Endothelial cell of umbilical vein (primary cell): ENCODE data around the gene LRFN5. TPM values are rescaled to one million over a fixed set of nuclear protein-coding genes. Genes with fewer than 3 reads are reported as not detected.

Experiments
- BruUV-seq: library from RNA; stranded (reverse); fragments of 400-500 nt; replicated peaks from 2 replicates; lab custom pipeline; 2021; lab: Mats Ljungman, UMichigan
- CTCF ChIA-PET: fragments of 300-600, 350-600 bp; sonication (Branson Sonifier 250); formaldehyde crosslinking; loops from one replicate; lab custom pipeline; 2021; ENCODE audit warnings: antibody characterized with exemption, inconsistent platforms; lab: Charles Lee
- POLR2A ChIA-PET: fragments of 300-600, 350-600 bp; sonication (Branson Sonifier 250); formaldehyde crosslinking; loops from one replicate; lab custom pipeline; 2021; ENCODE audit warnings: antibody characterized with exemption, inconsistent platforms; lab: Charles Lee
- DNase-seq: peaks from one replicate; pipeline ENCODE4 v3.0.0-alpha.2; 2011; ENCODE audit warnings: low read depth, low spot score
- FAIRE-seq: peaks from 2 replicates; lab custom pipeline; 2011; peaks lifted over from hg19 to GRCh38; lab: Jason Lieb, UNC
- H2AFZ ChIP-seq: 2 replicates; pipeline ENCODE4 v1.6.0; 2012; ENCODE audit warnings: low read depth, low read length, control low read depth, inconsistent platforms
- H3K27ac ChIP-seq: 2 replicates; pipeline ENCODE4 v1.5.1; 2011; ENCODE audit warnings: low read depth, mild to moderate bottlenecking, control low read depth, low read length, moderate library complexity; ENCODE audit not compliant: insufficient read depth
- H3K27me3 ChIP-seq, 2 experiments: 2 replicates each; pipeline versions ENCODE4 v1.6.0 to v1.6.1; 2011; ENCODE audit warnings: low read length in 2 of 2, mixed read lengths in 1 of 2; ENCODE audit not compliant: control insufficient read depth in 2 of 2, insufficient read depth in 2 of 2
- H3K36me3 ChIP-seq, 2 experiments: 2 replicates in 1 of 2; 3 replicates in 1 of 2; pipeline ENCODE4 v1.5.1; 2011; ENCODE audit warnings: low read length in 2 of 2, mild to moderate bottlenecking in 1 of 2, moderate library complexity in 1 of 2; ENCODE audit not compliant: control insufficient read depth in 2 of 2, insufficient read depth in 2 of 2; ENCODE audit errors: extremely low read depth in 1 of 2
- H3K4me1 ChIP-seq: 3 replicates; pipeline ENCODE4 v1.5.1; 2011; ENCODE audit warnings: mild to moderate bottlenecking, low read length; ENCODE audit not compliant: control insufficient read depth, insufficient read depth; ENCODE audit errors: extremely low read depth
- H3K4me2 ChIP-seq: 2 replicates; pipeline ENCODE4 v1.6.1; 2011; ENCODE audit warnings: low read length, control low read depth, mixed read lengths; ENCODE audit not compliant: insufficient read depth
- H3K4me3 ChIP-seq, 3 experiments: fragments of 200-600 bp in 1 of 3; sonication (generic), shearing (Covaris generic) in 1 of 3; replicated peaks in 1 of 3; 2 replicates each; pipeline ENCODE4 v1.5.1; 2011 to 2016; ENCODE audit warnings: control low read depth in 3 of 3, low read length in 3 of 3, mild to moderate bottlenecking in 2 of 3, inconsistent platforms in 1 of 3, low read depth in 1 of 3, moderate library complexity in 1 of 3; ENCODE audit not compliant: insufficient read depth in 1 of 3
- H3K79me2 ChIP-seq: 2 replicates; pipeline ENCODE4 v1.6.0; 2012; ENCODE audit warnings: low read length, inconsistent platforms; ENCODE audit not compliant: control insufficient read depth, insufficient read depth
- H3K9ac ChIP-seq: replicated peaks from 2 replicates; pipeline ENCODE3; 2011; ENCODE audit warnings: low read length, control low read depth; ENCODE audit not compliant: insufficient read depth; ENCODE audit errors: extremely low read depth
- H3K9me1 ChIP-seq: replicated peaks from 3 replicates; pipeline ENCODE4 v1.6.0; 2011; ENCODE audit warnings: mild to moderate bottlenecking, low read length; ENCODE audit not compliant: control insufficient read depth, insufficient read depth; ENCODE audit errors: extremely low read depth
- H3K9me3 ChIP-seq: replicated peaks from 2 replicates; pipeline ENCODE4 v1.5.1; 2012; ENCODE audit warnings: low read length, inconsistent platforms; ENCODE audit not compliant: control insufficient read depth, insufficient read depth
- H4K20me1 ChIP-seq: replicated peaks from 2 replicates; pipeline ENCODE3; 2011; ENCODE audit warnings: mild to moderate bottlenecking, low read length; ENCODE audit not compliant: control insufficient read depth, insufficient read depth; ENCODE audit errors: extremely low read depth
- EZH2 ChIP-seq: IDR thresholded peaks from 2 replicates; pipeline ENCODE4 v1.6.1; 2012; ENCODE audit warnings: borderline replicate concordance, low read depth, mild to moderate bottlenecking, moderate library complexity, low read length, inconsistent platforms; ENCODE audit not compliant: severe bottlenecking
- FOS ChIP-seq: IDR thresholded peaks from 2 replicates; pipeline ENCODE4 v1.6.1; 2011; ENCODE audit warnings: mild to moderate bottlenecking, low read length, moderate library complexity, borderline replicate concordance; ENCODE audit not compliant: insufficient read depth
- GATA2 ChIP-seq: IDR thresholded peaks from 2 replicates; pipeline ENCODE4 v1.7.0; 2011; ENCODE audit warnings: low read depth, mild to moderate bottlenecking, moderate library complexity, mixed read lengths, low read length; ENCODE audit not compliant: insufficient read length, insufficient read depth
- JUN ChIP-seq: IDR thresholded peaks from 2 replicates; pipeline ENCODE4 v1.6.1; 2011; ENCODE audit warnings: borderline replicate concordance, low read depth; ENCODE audit not compliant: insufficient read length, insufficient read depth
- MYC ChIP-seq: IDR thresholded peaks from one replicate; pipeline ENCODE4 v1.6.1; 2011; ENCODE audit warnings: mild to moderate bottlenecking, low read depth, low read length
- POLR2A ChIP-seq: IDR thresholded peaks from 2 replicates; pipeline ENCODE4 v1.6.1; 2012; ENCODE audit warnings: low read depth, mild to moderate bottlenecking, control low read depth, low read length
- POLR2AphosphoS5 ChIP-seq: IDR thresholded peaks from 2 replicates; pipeline ENCODE4 v1.6.1; 2012; ENCODE audit warnings: low read depth, mild to moderate bottlenecking, control low read depth, low read length, moderate library complexity; ENCODE audit not compliant: insufficient read depth
- dilution Hi-C: fragments of 300-500 bp; cut with MboI; formaldehyde crosslinking; loops from one replicate; pipeline ENCODE4 v1.15.0; 2019; ENCODE audit warnings: low sequenced_read_pairs; ENCODE audit not compliant: extremely low pct_ligation_motif_present
- intact Hi-C: fragments of 100-400 bp; cut with micrococcal nuclease; formaldehyde crosslinking; loops from one replicate; pipeline ENCODE4 v1.10.0; 2022
- polyA plus RNA-seq, 4 experiments: library from polyadenylated mRNA; depleted of rRNA in 3 of 4; stranded (reverse) in 3 of 4; unstranded in 1 of 4; fragments of >200 nt; gene quantifications; 2 replicates each; pipeline versions ENCODE4 v1.2.1 to v1.2.3, GENCODE V29; 2011 to 2012; ENCODE audit warnings: missing spikeins in 1 of 4
- total RNA-seq: library from RNA; stranded (reverse); gene quantifications from 2 replicates; pipeline ENCODE4 v1.2.3, GENCODE V29; 2021
- TF ChIP-seq, protein P1 (sequence below), 2 donors: IDR thresholded peaks; 1 replicate in 1 of 2; 2 replicates in 1 of 2; pipeline ENCODE4 v1.5.1; 2011; ENCODE audit warnings: low read length in 2 of 2, mild to moderate bottlenecking in 2 of 2, moderate library complexity in 2 of 2, control low read depth in 1 of 2, inconsistent platforms in 1 of 2, low read depth in 1 of 2; ENCODE audit not compliant: insufficient read depth in 1 of 2; ENCODE audit errors: extremely low read depth in 1 of 2
- TF ChIP-seq, protein P2 (sequence below): IDR thresholded peaks from 2 replicates; pipeline ENCODE4 v1.6.1; 2011; ENCODE audit not compliant: insufficient read depth, insufficient read length

The LRFN5 gene
- total and polyA plus RNA-seq, 2 donors (not counting 3 experiments of a cell fraction or from before 2014, with no cell fraction given) = not detected

DNA sequence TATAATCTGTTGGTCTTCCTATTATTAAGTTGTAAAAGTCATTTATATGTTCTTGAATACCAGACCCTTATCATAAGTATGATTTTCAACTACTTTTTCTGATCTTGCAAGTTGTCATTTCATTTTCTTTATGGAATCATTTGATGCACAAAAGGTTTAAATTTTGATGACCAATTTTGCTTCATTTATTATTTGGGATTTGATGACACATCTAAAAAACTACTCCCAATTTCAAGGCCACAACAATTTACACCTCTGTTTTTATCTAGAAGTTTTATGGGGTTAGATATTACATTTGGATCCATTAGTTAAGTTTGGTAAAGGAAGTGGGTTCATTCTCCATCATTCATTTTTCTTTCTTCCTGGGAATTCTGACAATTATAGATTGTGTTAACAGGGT lies 259.2 kb downstream of the LRFN5 start:
- no peak overlapping the region for H2AFZ ChIP-seq
- H3K4me1 ChIP-seq = no peaks in the 10 kb centered on the region
- intact Hi-C loops = no loop called here
- H4K20me1 ChIP-seq = no peaks in the 10 kb centered on the region
- no peak overlapping the region for H3K9ac ChIP-seq
- H3K4me2 ChIP-seq = no peak overlapping the region
- dilution Hi-C loops = no loop called here
- no peaks in the 10 kb centered on the region for H3K9me1 ChIP-seq
- FAIRE-seq = no peak
- H3K79me2 ChIP-seq = no peaks in the 10 kb centered on the region
- H3K9me3 ChIP-seq = no peaks in the 10 kb centered on the region
- no peaks in the 10 kb centered on the region for H3K36me3 ChIP-seq
- DNase-seq = no peak
- TF ChIP-seq, protein P1, sequence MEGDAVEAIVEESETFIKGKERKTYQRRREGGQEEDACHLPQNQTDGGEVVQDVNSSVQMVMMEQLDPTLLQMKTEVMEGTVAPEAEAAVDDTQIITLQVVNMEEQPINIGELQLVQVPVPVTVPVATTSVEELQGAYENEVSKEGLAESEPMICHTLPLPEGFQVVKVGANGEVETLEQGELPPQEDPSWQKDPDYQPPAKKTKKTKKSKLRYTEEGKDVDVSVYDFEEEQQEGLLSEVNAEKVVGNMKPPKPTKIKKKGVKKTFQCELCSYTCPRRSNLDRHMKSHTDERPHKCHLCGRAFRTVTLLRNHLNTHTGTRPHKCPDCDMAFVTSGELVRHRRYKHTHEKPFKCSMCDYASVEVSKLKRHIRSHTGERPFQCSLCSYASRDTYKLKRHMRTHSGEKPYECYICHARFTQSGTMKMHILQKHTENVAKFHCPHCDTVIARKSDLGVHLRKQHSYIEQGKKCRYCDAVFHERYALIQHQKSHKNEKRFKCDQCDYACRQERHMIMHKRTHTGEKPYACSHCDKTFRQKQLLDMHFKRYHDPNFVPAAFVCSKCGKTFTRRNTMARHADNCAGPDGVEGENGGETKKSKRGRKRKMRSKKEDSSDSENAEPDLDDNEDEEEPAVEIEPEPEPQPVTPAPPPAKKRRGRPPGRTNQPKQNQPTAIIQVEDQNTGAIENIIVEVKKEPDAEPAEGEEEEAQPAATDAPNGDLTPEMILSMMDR (IDR thresholded peaks at IDR 0.05; ENCODE audit: extremely low read depth in 1 of 2, insufficient read depth in 1 of 2, low read depth in 1 of 2, low read length in 2 of 2) = no peak
- TF ChIP-seq GATA2 = no peak
- no peak for TF ChIP-seq EZH2
- TF ChIP-seq POLR2AphosphoS5 = no peak
- TF ChIP-seq, protein P2, sequence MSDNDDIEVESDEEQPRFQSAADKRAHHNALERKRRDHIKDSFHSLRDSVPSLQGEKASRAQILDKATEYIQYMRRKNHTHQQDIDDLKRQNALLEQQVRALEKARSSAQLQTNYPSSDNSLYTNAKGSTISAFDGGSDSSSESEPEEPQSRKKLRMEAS = no peak
- no peak for TF ChIP-seq POLR2A
- TF ChIP-seq FOS = no peak
- no peak for TF ChIP-seq JUN
- no peak for TF ChIP-seq MYC
- POLR2A ChIA-PET = no interaction called here
- CTCF ChIA-PET = no interaction called here
- H3K27ac ChIP-seq = no peak overlapping the region
- no TSS peak for BruUV-seq
- no peaks in the 10 kb centered on the region for H3K27me3 ChIP-seq
- H3K4me3 ChIP-seq = no peak overlapping the region
